Stimulated activated CD4-positive, alpha-beta T cell treated with anti-CD3 and anti-CD28 coated beads, Interleukin-1b, Interleukin-23, amount 100 ng/mL, for 4 hours (primary cell): ENCODE results near the gene ALDH9A1.

Source experiments
- DNase-seq, 2 donors: peaks; one replicate each; pipeline ENCODE4 v3.0.0-alpha.2; 2020; ENCODE audit warnings: low read depth in 2 of 2

Gene ALDH9A1

DNA sequence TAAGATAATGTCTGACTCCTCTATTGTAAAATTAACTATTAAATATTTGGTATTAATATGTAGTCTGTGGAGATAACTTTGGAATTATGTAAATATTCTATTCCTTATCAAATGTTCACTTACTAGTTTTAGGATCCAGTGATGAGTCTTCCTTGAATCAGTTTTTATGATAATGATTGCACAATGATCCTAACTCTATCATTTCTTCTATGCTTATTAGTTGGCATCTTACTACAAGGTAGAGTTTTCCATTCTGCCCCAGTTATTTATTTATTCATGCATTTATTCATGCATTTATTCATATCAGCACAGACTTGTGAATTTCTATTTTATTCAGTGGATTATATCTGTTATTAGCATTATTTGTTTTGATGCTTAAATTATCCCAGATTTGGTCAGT is 74.7 kb downstream of the ALDH9A1 start:
- DNase-seq, result no peak

- no peak for DNase-seq
These were observed 78.7 kb downstream of the ALDH9A1 start for GRCh38 chr1:165619647-165620151.

GRCh38 chr1:165616987-165617546 is 81.3 kb downstream of the ALDH9A1 start:
- no peak for DNase-seq

DNA sequence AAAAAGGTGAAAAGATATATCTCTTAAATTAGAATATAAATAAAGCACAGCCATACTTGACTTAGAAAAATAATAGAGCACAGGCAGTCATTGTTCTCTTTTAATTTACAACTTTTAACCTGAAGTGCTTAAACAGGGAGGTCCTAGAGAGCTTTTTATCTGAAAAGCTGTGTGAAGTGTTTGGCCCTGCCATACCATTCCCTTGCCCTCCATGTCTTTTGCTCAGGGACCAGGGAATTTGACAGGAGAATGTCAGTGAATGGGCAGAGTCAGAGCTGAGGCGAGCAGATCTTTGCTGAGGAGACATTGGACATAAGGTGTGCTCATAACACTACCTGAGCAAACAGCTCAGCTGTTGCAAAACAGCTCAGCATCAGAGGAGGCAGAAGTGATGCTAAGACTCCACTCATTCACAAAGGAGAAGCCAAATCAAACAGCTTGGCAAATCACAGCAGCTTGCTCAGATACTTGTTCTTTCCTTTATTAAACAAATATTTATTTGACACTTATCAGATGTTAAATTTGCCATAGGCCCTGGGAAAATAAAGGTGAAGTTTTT is 82.2 kb downstream of the ALDH9A1 start:
- no peak for DNase-seq
